ENCODE data around the gene VRK2.
"Not testable (repeated sequence)": the region's sequence is repeated elsewhere in the genome, so short reads cannot be mapped to it uniquely, and the experiment has no call there.

VRK2 gene

DNA sequence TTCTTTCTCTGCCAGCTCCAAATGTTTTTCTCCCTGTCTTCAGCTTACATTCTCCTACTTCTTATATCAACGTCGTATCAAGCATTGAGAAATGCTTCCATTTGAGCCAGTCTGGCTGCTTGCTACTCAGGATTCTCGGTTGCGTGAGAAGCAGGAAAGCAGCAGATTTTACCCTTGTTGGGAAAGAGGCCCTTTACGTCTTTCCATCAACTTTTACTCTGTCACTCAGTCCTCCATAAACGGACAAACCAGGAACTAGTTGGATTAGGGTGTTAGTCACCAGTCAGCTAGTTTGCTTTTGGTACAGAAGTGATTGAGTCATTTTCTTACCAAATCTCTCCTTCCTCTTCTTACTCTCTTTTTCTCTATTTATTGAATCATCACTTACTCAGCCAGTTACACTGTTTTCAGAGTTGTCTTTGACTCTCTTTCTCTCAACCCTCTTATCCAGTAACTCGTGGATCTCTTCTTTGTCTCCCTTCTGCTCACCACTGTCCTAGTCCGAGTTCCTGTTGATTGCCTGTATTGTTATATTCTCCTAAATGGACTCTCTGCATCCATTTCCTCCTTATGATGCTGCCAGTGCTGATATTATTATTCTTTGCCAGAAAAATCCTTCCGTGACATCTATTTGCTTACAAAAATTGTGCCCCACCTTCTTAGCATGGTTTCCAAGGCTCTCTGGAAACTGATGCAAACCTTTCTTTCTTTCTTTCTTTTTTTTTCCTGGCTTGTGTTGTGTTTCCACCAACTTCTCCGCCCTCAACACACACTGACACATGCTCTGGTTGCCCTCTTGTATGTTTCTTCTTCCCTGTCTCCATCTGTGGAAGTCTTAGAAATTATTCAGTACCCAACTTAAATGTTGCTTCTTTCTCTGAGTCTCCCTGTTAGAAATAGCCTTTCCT is 61.5 kb downstream of the VRK2 start:
- no peak for DNase-seq (ENCODE audit: low read depth in 4 of 4, low spot score in 1 of 4)

DNA sequence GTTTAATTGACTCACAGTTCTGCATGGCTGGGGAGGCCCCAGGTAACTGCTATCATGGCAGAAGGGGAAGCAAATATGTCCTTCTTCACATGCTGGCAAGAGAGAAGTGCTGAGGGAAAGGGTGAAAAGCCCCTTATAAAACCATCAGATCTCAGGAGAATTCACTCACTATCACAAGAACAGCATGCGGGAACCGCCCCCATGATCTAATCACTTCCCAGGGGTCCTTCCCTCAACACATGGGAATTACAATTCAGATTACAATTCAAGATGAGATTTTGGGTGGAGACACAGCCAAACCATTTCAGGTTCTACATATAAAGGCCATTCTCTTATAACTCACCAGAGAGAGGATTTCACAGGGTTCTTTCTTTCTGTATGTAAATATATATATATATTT is 62.9 kb downstream of the VRK2 start:
- no peak for DNase-seq (ENCODE audit: low read depth in 4 of 4, low spot score in 1 of 4)

DNA sequence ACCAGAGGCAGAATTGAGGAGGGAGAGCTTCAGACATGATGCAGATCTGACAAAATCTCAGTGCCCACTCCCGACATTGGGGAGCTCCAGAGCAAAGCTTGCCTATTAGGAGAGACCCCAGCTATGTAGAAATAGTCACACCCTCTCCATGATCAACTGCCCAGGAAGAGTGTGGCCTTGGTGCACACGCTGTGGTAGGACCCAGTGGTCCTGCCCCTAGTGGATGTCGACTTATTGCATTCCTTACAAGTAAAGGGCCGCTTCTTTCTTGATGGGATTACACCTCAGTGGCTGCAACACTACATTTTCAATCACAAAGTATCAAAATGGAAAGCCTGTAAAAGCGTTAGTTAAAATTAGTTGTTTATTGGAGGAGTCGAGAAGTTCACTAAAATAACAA is 64.2 kb downstream of the VRK2 start:
- DNase-seq (ENCODE audit: low read depth in 4 of 4, low spot score in 1 of 4) = no peak

DNA sequence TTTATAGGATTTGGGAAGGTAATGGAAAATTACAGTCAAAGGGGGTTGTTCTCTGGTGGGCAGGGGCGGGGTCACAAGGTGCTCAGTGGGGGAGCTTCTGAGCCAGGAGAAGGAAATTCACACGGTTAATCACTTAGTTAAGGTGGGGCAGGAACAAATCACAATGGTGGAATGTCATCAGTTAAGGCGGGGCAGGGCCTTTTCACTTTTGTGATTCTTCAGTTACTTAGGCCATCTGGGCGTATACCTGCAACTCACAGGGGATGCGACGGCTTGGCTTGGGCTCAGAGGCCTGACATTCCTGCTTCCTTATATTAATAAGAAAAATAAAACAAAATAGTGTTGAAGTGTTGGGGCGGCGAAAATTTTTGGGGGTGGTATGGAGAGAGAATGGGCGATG is 67.0 kb downstream of the VRK2 start:
- DNase-seq (ENCODE audit: low read depth in 4 of 4, low spot score in 1 of 4) = not testable (repeated sequence)

DNA sequence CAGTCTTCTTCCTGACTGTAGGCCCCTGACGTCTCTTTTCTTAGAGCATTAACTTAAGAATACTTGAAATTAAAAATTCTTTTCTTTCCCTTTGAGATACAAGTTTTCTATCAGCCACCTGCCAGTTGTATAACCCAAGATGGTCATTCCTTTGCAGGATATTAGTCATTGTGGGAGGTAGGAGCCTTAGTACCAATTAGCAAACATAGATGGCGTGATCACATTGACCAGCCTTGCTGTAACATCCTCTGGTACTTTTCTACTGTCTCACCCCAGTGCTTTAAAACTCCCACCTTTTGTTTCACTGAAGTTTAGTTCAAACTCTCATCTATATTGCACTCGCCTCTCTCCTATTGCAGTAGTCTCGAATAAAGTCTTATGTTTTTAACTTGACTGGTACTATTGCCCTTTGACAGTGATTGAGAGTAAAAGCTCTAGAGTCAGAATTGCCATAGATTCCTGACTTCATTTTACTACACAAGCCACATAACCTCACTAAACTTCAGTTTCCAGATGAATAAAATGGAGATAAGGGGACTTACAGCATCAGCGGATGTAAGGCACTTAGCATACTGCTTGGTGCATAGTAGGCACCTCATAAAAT is 74.1 kb downstream of the VRK2 start:
- no peak for DNase-seq (ENCODE audit: low read depth in 4 of 4, low spot score in 1 of 4)

DNA sequence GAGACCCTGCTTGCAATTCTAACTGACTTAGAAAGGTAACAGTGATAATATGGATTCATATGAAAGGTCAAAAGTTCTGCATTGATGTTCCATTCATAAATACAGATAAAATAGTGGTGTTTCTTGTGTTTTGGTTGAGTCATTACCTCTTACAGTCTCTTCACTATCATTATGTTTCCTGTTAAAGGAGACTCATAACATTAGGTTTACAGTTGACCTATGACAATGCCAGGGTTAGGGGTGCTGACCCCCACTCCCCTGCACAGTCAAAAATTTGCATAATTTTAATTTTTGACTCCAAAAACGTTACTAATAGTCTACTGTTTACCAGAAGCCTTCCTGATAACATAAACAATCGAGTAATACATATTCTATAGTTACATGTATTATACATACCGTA is 75.4 kb downstream of the VRK2 start:
- no peak for DNase-seq (ENCODE audit: low read depth in 4 of 4, low spot score in 1 of 4)

DNA sequence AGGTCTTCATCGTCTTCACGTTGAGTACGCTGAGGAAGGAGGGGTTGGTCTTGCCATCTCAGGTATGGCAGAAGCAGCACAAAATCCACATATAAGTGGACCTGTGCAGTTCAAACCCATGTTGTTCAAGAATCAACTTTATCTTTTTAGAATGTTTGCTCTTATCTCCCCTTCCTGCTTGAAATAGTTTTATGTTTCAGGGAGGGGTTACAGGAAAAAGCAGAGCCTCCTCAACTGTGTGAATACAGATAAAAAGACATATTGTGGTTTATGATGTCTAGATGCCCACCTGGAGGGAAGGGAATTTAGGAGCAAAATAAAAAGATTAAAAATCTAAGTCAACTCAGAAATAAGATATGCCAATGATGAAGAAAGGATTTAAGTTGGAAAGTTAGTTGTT is 75.9 kb downstream of the VRK2 start:
- no peak for DNase-seq (ENCODE audit: low read depth in 4 of 4, low spot score in 1 of 4)

DNA sequence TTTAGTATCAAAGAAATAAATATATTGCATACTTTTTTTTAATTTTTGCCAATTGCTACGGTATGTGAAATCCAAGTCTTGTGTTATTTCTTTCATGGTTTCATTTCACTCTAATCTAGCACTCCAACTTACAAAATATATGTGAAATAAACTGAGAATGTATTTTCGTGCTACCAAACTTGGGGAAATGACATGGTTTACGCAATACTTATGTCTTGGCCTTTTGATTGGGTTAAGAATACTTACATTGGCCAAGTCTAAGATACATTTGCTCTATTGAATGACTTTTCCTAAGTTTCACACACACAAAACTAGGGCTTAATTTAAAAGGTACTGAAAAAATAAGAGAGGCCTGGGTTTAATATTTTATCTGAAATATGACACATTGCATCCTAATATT is 80.5 kb downstream of the VRK2 start:
- DNase-seq (ENCODE audit: low read depth in 4 of 4, low spot score in 1 of 4) = no peak

DNA sequence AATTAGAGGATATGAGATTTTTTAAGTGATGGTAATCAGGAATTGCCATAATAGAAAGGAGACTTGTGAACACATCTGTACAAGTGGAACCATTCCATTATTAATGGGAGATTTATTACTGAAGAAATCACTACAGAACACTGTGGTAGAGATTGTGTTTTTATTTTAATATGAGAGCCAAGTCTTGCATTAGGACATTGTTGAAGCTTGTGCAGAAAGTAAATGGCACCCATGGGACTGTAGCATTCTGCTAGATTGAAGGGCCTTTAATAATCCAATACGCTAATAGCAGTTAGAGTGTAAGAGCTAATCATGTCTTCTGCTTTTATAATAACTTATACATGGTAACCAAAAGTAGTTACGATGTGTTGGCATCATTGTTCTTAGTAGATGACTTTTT is 83.6 kb downstream of the VRK2 start:
- no peak for DNase-seq (ENCODE audit: low read depth in 4 of 4, low spot score in 1 of 4)

DNA sequence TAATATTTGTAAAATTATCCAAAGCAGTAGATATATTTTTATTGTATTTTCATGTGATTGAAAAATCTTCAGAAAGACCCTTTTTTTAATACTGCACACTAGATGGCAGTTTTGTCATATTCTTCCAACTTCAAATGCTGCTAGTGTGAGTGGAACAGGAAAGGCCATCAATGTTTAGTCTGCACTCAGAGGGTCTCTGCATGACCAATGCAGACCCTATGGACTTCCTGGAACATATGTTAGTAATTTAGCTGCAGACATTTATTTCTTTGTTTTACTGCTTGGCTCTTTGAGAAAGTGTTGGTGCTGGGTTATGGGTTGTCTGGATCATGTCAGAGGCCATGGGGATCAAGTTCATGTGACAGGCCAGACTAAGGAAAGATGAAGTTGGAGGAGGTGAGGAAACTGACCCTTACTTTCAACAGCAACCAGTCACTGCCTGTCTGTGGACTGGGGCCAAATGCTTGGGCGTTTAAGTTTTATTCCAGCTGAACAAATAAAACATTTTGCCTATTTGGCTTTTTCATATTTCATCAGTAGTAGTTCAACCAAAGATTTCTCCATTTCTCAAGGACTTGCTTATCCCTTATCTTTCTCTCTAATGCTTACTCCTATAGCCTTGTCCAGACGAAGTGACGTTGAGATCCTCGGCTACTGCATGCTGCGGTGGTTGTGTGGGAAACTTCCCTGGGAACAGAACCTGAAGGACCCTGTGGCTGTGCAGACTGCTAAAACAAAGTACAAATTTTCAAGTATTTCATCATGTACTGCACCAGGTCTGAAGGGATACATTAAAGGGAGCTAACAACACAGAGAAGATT is 84.8 kb downstream of the VRK2 start:
- DNase-seq (ENCODE audit: low read depth in 4 of 4, low spot score in 1 of 4) = no peak

DNA sequence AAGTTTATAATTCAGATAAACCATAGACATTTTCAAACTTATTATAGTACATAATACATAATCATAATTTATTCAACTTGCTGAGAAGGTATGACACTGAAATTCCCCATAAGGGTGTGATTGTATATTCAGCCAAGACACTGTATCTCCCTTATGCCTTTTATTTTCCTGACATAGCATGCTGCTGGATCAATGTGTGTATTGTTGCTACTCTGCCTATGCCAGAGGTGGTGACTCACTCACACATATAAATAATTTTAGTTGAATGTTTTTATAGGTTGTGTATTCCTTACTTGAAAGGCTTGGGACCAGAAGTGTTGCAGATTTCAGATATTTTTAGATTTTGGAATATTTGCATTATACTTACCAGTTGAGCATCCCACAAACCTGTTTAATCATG is 86.8 kb downstream of the VRK2 start:
- DNase-seq (ENCODE audit: low read depth in 4 of 4, low spot score in 1 of 4) = no peak

DNA sequence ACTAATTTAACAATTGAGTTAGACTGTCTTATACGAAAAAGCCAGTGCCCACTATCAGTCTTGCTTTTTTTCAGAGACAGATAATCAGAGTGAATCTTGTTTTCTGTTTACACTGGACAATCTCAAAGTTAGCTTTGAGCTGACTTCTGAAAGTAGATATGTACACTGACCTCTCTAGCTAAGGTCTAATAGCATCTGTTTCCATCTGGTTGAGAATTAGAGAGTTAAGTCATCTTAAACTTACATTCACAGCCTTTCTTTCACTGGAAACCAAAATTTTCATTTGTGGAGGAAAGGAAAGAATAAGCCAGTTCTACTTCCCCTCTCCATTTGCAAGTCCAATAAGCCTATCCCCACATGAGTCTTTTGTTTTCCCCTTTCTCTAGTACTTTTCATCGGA is 89.3 kb downstream of the VRK2 start:
- no peak for DNase-seq (ENCODE audit: low read depth in 4 of 4, low spot score in 1 of 4)

DNA sequence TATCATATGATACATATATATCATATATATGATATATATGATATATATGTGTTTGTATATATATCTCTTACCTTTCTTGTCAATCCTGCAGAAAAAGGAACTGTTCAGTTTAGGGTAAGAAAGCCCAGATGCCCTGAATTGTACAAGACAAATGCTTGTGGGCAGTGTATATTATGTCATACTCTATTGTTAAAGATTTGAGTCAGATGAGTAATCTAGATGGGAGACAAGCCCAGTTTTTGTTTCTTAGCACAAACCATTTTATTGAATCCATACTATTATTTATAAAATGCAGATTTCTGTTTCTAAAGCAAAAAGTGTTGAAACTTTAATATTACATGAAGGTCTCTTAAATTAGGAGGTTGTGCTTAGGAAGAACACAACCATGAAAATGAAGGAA is 90.6 kb downstream of the VRK2 start:
- DNase-seq (ENCODE audit: low read depth in 4 of 4, low spot score in 1 of 4) = no peak

DNA sequence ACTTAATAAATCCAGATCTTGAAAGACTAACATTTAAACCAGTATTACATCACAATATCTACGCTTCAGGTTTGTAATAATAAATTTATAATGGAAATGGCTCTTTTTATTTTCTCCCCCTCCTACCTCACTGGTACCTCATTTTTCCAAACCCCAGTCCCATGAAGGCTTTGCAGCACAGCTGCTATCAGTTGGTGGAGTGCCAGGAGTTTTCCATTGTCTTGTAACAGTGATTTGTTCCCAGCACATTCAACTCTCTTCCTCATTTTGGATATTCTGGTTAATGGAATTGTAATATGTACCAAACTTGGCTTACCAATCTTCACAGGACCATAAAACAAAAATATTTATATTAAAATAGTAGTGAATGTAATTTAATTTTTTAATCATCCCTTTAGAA is 91.2 kb downstream of the VRK2 start:
- DNase-seq (ENCODE audit: low read depth in 4 of 4, low spot score in 1 of 4) = no peak

DNA sequence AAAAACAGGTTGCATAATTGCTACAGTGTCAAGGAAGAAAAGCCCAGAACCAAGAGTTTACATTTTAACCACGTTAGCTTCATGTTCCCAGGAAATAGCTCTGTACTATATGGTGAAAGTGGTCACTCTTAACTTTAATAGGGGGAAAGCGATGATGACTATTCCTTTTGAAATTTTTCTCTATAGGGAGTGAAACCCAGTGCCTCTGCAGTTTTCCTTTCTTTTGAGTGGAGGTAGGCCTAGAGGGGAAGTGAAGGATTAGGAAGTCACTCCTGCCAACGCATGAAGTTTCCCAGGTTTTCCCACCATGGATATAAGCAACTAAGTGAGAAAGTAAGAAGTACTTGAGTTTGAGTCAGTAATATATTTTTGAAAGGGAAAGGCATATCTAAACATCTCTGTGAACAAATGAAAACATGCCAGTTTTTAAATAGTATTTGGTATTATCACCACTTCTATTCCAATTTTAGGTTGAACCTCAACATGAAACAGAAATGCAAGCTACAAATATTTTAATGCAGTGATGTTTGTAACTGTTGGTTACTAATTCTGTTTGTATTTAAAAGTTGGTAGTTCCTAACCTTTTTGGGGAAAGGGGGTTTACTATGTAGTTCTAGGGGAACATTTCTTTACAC is 91.9 kb downstream of the VRK2 start:
- DNase-seq (ENCODE audit: low read depth in 4 of 4, low spot score in 1 of 4) = no peak

DNA sequence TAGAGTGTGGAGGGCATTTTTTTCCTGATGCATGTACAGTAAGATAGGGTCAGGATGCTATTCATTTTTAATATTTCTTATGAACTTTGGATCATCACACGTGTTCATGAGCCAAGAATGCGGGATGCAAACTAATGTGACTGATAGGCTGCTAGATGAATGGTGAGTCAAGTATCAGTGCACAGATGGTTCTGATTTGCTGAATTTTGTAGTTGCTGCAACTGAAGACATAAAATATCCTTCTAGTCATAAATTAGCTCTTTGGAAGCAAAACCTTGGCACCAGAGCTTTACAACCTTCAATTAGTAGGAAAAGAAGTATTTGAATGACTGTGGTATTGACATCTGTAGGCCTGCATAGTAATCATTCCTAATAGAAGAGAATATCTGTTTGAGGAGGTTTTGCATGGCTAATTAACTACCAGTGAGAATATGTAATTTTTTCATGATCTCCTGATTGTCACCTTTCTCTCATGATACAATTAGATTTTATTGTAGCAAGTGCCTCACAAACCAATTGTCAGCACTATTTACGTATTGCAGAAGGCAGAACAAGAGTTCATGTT is 94.0 kb downstream of the VRK2 start:
- DNase-seq (ENCODE audit: low read depth in 4 of 4, low spot score in 1 of 4) = no peak

DNA sequence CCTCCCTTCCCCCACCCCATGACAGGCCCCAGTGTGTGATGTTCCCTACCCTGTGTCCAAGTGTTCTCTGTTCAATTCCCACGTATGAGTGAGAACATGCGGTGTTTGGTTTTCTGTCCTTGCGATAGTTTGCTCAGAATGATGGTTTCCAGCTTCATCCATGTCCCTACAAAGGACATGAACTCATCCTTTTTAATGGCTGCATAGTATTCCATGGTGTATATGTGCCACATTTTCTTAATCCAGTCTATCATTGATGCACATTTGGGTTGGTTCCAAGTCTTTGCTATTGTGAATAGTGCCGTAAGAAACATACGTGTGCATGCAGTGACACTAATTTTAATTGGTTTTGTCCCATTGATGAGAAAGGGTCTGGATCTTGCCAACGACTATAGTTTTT is 99.2 kb downstream of the VRK2 start:
- not testable (repeated sequence) for DNase-seq (ENCODE audit: low read depth in 4 of 4, low spot score in 1 of 4)

DNA sequence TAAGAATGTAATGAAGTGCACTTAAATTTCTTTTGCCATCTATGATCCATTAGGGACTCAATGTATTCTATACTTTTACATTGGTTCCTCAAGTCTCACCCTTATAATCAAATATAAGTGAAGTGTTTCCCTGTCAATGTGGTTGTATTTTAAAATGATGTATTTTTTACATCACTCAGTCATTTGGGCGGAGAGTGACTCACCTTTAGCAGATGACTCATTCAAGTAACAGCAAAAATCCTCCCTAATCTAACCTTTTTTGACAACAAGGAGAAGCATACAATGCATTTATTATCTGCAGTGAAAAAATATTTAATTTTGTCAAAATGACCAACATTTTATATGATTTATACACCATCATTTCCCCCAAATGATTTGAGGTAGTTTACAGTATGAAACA is 100.1 kb downstream of the VRK2 start:
- DNase-seq (ENCODE audit: low read depth in 4 of 4, low spot score in 1 of 4) = no peak

DNA sequence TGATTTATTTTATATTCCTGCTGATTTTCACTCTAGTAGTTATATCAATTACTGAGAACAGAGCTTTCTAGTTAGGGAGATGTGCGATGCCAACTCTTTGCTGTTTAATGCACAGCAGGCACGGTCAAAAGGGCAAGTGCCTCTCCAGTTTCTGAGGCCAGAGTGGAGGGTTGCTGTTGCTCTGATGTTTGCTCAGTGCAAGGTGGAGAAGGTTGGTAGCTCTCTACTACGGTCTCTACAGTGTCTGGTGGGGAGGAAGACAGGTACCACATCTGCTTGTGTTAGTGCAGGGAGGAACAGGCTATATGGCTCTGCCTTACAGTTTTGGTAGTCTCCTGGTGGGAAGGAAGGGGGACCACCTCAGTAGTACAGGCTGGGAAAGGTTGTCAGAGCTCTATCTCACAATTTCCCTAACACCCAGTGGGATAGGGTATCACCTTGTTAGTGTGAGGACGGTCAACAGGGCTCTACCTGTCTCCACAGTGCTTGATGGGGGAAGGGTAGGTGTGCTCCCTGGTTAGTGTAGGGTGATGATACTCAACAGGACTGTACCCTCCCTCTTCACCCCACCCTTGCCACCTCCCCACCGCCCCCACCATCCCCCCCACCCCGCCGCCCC is 108.7 kb downstream of the VRK2 start:
- DNase-seq (ENCODE audit: low read depth in 4 of 4, low spot score in 1 of 4) = no peak

DNA sequence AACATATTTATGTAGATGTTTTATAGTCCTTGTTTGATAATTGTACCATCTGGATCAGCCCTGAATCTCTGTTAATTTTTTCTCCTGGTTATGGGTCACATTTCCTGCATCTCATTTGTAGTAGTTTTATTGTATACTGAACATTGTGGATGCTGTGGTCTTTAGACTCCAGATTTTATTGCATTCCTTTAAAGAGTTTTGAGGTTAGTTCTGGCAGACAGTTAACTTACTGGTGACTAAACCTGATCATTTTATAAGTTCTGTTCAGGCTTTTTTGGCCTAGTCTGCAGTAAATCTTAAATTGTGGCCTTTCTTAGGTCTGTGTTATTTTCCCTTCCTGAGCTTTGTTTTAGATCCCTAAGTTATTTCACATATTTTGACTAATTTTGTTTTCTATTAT is 110.2 kb downstream of the VRK2 start:
- no peak for DNase-seq (ENCODE audit: low read depth in 4 of 4, low spot score in 1 of 4)

DNA sequence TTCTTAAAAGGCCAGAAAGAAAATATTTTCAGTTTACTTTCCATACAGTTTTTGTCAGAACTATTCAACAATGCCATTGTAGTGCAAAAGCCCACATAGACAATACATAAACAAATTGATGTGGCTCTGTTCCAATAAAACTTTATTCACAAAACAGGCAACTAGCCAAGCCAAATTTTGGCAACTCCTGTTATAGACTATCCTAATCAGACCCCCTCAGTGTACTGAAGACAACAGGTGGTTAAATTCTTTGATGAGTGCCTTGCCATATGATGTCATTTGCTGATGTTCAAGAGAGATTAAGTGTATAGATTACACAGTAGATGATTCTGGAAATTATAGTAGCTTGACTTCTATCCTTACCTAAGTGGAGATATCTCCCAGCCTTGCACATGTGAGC is 111.1 kb downstream of the VRK2 start:
- DNase-seq (ENCODE audit: low read depth in 4 of 4, low spot score in 1 of 4) = no peak
